NCI-H82 (cell line): Measurements from ENCODE around the gene APOL4.
"Not testable (repeated sequence)": the region's sequence is repeated elsewhere in the genome, so short reads cannot be mapped to it uniquely, and the experiment has no call there.

Experiments used
- DNase-seq: peaks from one replicate; lab custom pipeline; 2025; lab: John Stamatoyannopoulos, UW

Gene APOL4

GRCh38 chr22:36208914-36209313, 7.3 kb upstream of the APOL4 start:
- DNase-seq, result no peak

DNA sequence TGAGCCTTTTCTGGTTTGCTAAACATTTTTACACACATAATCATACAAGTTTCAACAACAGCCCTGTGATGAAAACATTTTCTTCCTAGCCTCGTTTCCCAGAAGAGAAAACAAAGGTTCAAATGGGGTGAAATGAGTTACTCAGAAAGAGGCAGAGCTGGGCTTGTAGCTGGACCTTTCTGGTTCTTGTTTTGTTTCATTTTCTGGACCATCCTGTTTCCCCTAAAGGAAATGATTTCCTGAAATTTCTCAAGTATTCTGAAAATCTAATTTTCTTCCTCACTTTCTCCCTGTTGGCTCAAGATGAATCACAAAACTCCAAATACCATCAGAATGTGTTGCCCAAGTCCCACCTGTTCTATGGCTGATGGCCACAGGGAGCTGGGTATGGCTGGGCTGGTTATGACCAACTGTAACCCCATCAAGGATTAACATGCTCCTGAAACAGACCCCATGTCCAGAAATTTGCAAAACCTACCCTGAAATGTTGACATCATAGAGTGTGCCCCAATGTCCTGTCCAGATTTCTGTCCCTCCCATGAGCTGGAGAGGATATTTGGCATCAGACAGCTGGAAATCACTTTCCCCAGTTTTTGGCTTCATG, 6.7 kb upstream of the APOL4 start:
- no peak for DNase-seq

DNA sequence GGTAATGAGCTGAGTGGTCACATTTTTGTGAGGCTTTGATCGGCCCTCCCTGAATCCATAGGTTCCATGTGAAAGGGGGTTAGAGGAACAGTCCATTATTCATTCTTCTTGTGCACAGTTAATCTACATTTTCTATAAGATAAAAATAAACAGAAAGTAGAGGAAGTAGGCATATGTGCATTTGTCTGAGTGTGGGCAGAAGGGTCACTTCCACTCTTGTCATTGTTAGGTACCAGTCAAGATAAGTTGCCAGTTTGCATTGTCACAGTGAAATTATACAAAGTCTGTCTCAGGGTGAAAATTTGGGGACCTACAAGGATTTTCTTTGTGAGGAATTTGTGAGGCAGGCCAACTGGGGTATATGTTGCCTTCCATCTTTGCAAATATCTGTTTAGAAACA, 4.6 kb upstream of the APOL4 start:
- no peak for DNase-seq

DNA sequence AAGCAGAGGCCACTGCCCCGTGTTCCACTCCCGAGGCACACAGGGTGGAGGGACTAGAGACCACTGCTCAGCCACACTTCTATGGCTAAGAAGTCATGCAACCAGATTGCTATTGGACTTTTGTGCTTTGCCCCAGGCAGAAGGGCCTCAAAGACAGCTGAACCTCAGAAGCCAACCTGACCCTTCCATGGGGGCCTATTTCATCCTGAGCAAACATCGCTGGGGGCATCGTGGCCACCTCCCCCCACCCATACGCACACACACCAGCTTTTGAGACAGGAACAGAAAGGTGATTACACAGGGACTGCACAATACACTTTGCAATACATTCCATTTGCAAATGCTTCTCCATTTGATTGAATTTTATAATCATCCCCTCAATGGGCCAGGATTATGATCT, 4.0 kb upstream of the APOL4 start:
- not testable (repeated sequence) for DNase-seq

- no peak for DNase-seq
Observed at GRCh38 chr22:36204632-36205015, 3.0 kb upstream of the APOL4 start.

DNA sequence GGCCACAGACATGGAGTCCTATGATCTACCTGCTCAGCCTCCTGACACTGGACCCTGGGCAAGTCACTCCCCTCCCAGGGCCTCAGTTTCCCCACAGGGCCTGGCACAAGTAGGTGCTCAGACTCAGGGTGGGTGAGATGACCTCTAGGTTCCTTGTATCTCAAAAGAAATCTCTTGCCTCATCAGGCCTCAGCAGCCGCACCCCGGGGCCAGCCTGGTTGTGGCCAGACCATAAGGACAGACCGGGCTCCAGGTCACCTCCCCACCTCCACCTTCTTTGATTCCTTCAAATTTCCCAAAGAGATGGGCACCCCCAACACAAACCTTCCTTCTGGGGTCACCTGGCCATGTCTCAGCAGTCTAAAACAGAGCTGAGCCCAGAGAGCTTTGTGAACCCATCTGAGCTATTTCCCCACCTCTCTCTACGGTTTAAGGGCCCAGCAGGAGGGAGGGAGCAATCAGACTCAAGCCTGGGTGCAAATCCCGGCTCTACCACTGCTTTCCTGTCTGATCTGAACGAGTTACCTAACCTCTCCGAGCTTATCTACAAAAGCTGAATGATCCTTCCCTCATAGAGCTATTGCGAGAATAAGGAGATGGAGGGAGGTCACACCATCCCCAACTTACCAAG, 2.5 kb upstream of the APOL4 start:
- no peak for DNase-seq

GRCh38 chr22:36203441-36203840, 1.8 kb upstream of the APOL4 start:
- DNase-seq, result not testable (repeated sequence)

DNA sequence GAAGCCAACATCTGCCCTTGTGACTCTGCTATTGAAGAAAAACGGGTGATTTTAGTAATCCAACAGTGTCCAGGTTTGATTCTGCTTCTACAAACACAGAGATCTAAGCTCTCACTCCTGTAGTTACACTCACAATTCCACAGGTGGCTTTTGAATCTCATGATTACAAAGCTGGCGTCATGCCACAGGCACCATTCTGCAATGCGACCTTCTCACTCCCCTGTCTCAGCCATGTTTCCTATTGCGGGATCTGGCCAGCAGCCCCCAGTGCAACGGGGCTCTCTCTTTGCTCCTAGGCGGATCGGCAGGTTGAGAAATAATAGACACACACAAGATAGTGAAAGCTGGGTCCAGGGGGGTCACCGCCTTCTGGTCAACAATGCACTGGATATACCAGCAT, 1.3 kb upstream of the APOL4 start:
- DNase-seq, result peak; percentile 17

- not testable (repeated sequence) for DNase-seq
Observed at GRCh38 chr22:36201025-36201424, 584 bp downstream of the APOL4 start.

GRCh38 chr22:36199001-36199551, 2.5 kb downstream of the APOL4 start:
- DNase-seq, result no peak

DNA sequence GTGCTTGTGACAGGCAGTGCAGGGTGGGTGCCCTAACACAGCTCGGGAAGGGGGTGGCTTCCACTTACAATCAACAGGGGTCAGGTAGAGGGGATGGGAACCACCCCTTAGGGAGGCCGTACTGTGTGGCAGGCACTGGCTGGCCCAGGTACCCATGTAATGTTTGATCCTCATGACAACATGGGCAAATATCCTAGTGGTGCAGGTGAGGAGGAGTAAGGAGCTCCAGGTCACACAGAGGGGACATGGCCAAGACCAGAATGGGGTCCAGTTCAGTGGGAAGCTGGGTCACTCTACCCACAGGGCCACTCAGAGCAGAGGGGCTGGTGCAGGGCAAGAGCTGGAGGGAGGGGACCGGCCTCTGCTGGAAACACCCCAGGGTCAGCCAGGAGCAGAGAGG, 3.1 kb downstream of the APOL4 start:
- no peak for DNase-seq

DNA sequence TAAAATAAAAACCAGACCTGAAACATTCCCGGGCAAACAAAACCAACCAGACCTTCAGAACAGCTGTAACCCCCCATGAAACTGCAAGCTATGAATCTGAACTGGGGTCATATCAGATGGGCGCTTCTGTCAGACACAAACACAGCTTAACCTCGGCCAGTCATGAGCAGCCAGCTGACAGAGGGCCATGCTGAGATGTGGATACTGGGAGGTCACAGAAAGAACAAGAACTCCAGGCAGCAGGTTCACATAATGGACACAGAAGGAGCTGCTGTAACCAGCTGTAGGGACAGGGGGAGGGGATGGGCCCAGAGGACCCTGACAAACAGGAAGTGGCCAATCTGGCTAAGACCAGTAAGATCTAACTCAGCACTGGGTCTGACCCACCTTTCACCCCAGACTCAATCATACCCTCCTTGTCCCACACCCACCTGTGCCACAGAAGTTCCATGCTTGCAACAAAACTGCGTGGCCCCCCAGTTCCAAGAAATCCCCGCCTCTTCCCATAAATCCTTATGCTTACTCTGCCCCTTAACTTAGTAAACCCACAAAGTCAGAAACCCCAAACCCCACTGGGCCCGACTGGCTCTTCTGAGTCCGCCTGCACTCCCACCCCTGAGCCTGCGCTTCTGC, 4.0 kb downstream of the APOL4 start:
- DNase-seq, result peak; percentile 21

DNA sequence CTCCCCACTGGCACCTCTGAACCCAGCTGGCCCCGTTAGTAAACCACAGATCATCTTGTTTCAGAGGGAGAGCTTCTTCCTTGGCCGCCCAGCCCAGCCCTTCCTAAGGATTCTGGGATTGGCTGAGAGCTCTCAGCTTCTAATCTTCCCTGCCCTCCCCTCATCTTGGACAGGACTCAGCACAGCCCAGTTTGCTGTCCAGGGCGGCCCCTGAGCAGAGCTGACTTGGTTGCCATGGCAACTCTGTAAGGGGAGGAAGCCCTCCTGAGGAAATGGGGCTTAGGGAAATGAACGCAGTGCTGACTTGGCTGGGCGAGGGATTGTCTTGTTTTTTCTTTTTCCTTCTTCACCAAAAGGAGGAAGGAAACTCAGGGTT, 4.6 kb downstream of the APOL4 start:
- peak; percentile 76 for DNase-seq

DNA sequence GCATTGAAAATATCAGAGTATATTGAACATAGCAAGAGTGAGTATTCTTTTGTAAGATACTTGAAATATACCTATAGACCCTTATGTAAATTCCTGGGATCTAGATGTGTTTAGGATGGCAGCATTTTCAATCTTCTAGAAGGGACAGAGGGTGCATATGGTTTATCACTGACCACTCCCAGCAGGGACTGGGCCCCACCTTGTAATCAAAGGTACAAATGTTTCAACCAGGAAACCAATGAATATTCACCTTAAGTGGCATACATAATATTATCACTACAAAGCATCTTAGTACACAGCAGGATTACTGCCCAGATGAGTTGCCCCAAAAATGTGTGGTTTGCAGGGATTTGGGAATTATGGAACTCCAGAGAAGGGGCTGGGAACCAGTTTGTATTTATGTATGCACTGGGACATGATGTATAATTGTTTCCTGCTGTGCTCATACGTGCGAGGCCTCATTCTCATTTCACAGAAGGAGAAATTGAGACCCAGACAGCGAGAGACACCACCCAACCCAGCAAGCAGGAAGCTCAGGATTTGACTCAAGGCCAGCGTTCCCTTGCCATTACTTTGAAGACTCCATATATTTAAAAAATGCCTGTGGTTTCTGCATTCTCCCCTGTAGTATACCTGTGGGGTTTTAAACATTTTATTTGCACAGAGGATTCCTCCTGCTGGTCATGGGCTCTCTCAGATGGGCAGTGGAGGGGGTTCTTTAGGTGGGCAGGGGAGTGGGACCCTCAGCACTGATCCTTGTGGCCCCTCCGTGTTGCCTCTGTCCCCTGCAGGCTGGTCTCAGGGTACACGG, 5.2 kb downstream of the APOL4 start:
- no peak for DNase-seq

- peak; percentile 69 for DNase-seq
Observed at GRCh38 chr22:36194971-36195370, 6.6 kb downstream of the APOL4 start.

- DNase-seq, result no peak
Observed at GRCh38 chr22:36194385-36194784, 7.2 kb downstream of the APOL4 start.

DNA sequence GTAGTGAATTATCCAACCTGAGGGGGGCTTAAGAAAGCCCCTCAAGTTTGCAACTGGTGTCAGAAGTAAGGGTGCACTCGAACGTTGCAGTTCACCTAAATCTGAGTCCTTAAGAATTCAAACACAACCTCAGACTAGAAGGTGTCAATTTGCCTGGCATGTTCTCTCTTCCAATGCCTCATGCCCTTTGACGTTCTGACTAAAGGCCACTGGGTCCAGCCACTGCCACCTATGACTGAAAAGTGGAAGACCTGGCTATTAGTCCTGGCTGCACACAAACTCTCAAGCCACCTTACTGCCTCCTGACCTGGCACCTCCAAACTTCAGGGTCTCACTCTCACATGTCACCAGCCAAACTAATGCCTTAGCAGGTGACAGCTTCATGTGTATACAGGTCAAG, 8.0 kb downstream of the APOL4 start:
- no peak for DNase-seq

DNA sequence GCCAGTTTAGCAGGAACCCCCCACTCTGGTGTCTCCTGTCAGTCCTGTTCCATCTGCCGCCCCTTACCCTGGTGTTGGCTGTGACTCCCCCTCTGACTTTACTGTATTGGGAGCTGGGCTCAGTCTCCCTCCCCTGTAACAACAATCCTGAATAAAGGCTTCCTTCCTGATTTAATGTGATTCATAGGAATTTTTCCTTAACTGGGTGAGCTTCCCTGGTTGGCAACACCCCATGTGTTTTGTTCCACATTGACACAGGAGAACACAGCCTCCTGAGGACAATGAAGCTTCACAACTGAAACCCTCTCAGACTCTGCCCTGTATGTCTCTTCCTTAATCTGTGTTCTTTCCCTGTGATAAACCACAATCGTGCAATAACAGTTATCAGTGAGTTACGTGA, 8.4 kb downstream of the APOL4 start:
- no peak for DNase-seq

DNA sequence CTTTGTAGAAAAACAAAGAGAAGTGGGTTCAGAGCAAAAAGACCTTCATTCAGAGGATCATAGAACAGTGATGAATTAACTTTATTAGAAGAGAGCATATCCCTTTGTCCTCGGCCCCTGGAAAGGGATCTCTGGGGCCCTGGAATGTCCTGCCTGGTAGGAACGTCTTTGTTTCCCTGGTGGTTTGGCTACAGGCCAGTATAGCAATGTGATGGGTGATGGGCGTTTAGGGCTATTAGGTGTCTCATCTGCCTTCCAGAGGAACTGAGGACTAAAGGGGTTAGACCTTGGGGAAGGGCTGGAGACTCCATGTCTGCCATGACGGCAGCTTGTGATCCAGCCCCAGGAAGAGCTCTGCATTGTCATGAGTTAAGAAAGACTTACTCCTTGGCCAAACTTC, 9.1 kb downstream of the APOL4 start:
- DNase-seq, result no peak

GRCh38 chr22:36191106-36191836, 10.3 kb downstream of the APOL4 start:
- DNase-seq, result no peak

DNA sequence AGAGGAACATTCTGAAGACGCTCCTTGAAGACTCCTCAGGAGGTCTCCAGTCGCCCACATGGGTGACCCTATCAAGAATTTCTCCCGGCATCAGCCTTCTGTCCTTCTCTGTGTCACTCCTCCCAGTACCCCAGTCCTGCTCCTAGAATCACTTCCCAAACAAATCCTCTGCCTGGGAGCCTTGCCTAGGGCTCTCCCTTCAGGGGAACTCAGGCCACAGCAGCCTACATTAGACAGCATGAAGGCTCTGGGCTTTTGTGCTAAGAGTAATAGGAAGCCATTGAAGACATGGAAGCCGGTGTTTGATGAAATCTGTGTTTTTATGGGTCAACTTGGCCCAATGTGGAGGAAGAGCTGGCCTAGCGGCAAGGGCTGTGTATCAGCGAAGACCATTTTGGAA, 13.7 kb downstream of the APOL4 start:
- not testable (repeated sequence) for DNase-seq
